Hematopoietic multipotent progenitor cell treated with erythropoietin and hydrocortisone succinate and interleukin-3 and kit ligand, for 6 days (in vitro differentiated cells): Measurements from ENCODE around the gene LARP1.
"Not testable (repeated sequence)": the region's sequence is repeated elsewhere in the genome, so short reads cannot be mapped to it uniquely, and the experiment has no call there.

ENCODE experiments used
- DNase-seq: peaks from one replicate; pipeline ENCODE4 v3.0.0-alpha.2; 2015

Gene LARP1

DNA sequence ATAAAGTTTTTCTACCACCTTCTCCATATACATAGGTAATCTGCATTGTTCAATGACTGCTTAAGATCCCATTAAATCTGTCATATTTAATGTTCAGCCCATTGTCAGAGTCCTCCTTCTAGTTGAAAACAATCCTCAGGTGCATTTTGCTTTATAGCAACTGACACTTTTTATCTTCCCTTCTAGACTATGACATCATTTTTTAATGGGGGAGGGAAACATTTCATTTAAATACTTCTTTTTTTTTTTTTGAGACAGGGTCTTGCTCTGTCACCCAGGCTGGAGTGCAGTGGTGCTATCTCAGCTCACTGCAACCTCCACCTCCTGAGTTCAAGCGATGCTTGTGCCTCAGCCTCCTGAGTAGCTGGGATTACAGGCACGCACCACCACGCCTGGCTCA is 77.6 kb downstream of the LARP1 start:
- not testable (repeated sequence) for DNase-seq

DNA sequence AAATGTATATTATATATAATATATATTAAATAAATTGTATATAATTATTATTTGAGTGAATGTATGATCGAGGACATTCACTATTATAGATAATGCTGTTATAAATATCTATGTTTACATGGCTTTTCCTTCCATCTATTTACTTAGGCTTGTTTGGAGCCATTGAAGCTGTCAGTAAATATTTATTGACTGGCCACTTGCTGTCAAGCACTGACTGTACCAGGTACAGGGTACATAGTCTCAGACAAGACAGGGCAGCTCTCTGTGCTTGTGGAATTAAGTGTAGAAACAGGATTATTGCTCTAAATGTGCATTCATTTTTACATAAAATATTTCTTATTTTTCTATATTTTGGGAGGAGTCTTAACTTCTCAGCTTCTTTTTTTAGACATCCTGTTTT is 78.9 kb downstream of the LARP1 start:
- no peak for DNase-seq

DNA sequence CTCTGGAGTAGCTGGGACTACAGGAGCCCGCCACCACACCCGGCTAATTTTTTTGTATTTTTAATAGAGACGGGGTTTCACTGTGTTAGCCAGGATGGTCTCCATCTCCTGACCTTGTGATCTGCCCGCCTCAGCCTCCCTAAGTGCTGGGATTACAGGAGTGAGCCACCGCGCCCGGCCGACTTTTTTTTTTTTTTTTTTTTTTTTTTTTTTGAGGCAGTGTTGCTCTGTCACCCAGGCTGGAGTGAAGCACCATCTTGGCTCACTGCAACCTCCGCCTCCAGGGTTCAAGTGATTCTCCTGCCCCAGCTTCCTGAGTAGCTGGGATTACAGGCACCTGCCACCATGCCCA is 80.5 kb downstream of the LARP1 start:
- DNase-seq, result not testable (repeated sequence)

DNA sequence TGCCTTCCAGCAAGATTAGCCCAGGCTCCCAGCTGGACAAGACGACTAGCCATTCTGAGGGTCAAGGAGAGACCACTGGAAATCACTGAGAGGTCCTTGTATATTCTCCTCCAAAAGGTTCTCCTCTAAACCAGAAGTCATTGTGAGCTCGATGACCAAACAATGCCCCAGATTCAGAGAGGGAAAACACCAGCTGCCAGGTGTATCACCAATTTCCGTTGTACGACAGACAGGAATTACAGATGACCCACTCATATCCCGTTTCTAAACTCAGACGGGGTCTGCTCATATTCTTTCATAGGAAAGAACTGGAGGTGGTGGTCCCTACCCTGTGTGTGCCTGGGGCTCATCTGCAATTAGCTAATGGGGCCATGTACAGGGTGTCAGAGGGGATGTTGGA is 81.0 kb downstream of the LARP1 start:
- DNase-seq, result no peak

- no peak for DNase-seq
Measured at GRCh38 chr5:154837009-154837901, 82.1 kb downstream of the LARP1 start.

DNA sequence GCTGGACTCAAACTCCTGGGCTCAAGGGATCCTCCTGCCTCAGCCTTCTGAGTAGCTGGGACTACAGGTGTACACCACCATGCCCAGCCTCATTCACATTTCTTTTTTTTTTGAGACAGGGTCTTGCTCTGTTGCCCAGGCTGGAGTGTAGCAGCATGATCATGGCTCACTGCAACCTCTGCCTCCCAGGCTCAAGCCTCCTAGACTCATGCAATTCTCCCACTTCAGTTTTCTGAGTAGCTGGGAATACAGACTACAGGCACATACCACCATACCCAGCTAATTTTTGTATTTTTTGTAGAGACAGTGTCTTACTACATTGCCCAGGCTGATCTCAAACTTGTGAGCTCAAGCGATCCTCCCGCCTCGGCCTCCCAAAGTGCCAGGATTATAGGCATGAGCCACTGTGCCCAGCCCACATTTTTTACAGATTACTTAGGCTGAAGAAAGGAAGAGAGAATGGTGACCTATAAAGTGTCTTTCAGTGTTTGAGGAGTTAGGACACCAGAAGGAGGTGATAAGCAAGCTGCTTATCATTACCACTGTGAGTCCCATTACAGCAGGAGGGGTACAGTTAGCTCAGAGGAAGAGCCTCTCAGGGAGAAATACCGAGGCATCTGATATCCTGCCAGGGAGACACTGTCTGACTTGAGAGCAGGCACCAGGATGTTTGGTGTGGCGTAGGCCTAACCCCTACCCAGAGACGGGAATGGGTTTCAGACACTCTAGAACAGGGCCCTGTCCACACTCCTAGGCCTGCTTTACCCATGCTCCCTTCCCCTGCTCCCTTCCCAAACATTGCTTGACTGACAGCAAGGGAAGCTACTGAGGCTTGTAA is 85.5 kb downstream of the LARP1 start:
- peak; percentile 97 for DNase-seq

DNA sequence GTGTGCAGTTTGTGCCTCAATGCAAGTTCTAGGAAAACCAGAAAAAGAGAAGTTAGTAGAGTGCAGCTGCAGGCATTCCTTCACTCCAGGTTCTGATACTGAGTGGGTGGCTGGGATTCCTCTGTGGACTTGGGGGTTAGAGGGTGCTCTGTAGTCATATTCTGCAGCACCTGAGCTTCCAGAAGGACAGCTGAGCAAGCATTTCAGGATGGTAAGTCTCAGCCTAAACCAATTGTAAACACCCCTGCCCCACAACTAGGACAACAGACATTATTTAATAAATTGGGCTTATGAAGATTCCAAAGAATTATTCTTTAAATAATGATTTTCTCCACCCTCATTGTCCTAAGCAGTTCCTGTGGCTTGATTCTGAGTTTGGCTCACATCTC is 86.1 kb downstream of the LARP1 start:
- DNase-seq, result no peak

DNA sequence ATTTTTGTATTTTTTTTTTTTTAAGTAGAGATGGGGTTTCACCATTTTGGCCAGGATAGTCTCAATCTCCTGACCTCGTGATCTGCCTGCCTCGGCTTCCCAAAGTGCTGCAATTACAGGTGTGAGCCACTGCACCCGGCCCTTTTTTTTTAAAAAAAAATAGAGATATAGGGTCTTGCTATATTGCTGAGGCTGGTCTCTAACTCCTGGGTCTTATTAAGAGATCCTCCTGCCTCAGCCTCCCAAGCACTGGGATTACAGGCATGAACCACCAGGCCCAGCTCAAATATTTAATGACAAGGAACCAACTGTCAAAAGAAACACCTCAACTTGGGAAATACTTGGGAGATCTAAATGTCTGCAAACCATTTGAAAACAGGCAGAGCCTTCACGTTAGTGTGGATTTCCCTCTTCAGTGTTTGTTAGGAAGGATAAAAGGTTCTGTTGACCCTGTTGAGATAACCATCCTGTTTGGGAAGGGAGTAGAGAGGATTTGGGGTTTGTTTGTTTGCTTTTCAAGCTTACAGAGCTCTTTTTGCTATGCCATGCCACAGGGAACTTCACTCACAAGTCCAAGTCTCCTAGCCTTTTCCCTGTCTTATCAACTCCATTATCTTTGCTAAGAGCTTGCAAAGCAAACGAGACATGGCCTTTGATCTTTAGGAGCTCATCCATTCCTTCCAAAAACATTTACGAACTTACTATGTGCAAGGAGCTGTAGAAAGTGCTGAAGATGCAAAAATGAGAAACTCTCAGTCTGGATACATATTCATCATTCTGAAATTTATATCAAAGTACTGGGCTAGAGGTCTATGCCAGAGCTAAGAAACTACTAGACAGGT is 87.7 kb downstream of the LARP1 start:
- DNase-seq, result no peak

GRCh38 chr5:154844809-154845208 is 89.6 kb downstream of the LARP1 start:
- no peak for DNase-seq

DNA sequence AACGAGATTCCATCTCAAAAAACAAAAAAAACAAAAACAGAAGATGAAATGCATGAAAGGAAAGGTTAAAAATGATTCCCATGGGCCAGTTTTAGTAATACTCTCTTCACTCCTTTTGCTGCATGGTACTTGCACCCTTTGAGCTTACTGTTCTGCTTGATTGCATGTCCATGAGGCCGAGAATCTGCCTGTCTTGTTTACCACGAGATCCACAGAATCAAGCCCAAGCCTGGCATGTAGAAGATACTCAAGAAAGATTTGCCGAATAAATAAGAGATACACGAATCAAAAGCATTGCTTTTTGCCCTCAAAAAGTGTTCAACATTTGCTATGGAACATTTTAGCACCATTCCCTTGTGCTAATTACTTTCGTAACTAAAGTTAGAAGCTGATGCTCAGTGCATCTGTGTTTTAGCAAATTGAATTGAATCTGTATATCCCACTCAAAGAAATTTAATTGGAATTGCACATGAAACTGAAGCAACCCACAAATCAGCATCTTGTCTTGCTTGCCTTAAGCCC is 94.1 kb downstream of the LARP1 start:
- DNase-seq, result no peak

GRCh38 chr5:154849791-154850201 is 94.6 kb downstream of the LARP1 start:
- peak; percentile 68 for DNase-seq

- peak; percentile 63 for DNase-seq
Measured at GRCh38 chr5:154850255-154851062, 95.3 kb downstream of the LARP1 start, which contains the start of gene FAXDC2. Gene FAXDC2 (minus strand): TSS chr5:154850603. CDS start chr5:154838178, 12,425 bp downstream.

- no peak for DNase-seq
Measured at GRCh38 chr5:154851351-154851750, 96.2 kb downstream of the LARP1 start.

DNA sequence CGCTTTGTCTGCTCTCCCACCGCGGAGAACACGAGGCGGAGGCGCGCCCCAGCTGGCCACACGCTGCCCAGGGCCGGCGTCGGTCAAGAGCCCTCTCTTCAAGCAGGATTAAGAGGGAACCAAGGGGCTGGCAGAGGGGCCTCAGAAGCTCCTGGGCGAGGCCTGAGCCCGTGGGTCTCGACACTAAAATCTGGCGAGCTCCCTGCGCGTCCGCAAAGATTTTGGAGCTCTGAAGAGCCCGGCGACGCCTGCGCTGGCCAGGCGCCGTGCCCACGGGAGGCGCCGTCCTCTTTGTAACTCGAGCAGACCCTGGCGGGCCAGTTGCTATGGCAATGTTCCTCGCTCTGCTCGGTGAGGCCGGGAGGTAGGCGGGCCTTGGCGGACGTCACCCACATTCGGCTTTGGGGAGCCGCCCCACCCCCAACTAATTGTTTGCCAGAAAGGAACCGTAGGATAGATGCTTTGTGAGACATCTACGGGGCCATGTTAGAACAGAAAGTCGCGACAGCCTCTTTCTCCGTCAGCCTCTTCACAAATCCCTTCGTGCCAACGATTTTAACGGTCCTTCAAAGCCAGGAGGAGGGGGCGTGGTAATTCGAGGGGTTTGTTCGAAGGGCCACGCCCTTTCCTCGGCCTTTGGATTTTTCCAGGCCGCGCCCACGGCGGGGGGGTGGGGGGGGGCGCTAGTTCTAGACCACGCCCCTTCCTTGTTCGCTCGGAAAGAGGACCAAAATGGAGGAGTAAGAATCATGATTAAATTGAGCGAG is 102.5 kb downstream of the LARP1 start:
- peak; percentile 99 for DNase-seq

GRCh38 chr5:154858297-154858971 is 103.3 kb downstream of the LARP1 start, which contains the start of gene CNOT8:
Gene CNOT8 (plus strand): TSS chr5:154858627. CDS start chr5:154863279, 4,652 bp downstream.
- DNase-seq, result peak; percentile 99

GRCh38 chr5:154858972-154859871 is 104.0 kb downstream of the LARP1 start:
- peak; percentile 68 for DNase-seq

DNA sequence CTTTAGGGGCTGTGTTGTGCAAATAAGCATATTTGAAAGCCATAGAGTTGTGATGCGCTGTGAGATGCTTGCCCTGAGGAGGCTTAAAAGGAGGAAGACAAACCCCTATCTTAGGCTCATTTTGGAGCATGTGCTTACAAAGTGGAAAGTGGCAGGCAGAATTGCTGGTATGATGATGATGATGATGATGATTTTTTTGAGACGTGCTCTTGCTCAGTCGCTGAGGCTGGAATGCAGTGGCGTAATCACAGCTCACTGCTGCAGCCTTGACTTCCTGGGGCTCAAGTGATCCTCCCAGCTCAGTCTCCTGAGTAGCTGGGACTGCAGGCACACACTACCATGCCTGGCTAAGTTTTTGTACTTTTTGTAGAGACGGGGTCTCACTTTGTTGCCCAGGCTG is 104.9 kb downstream of the LARP1 start:
- peak; percentile 20 for DNase-seq

- DNase-seq, result peak; percentile 36
Measured at GRCh38 chr5:154860765-154861164, 105.6 kb downstream of the LARP1 start.

- DNase-seq, result no peak
Measured at GRCh38 chr5:154861946-154862345, 106.8 kb downstream of the LARP1 start.
